IMR-90 (cell line): ENCODE data around the gene ZNF831. TPM values are rescaled to one million over a fixed set of nuclear protein-coding genes. Genes with fewer than 3 reads are reported as not detected.

ENCODE experiments used
- ATAC-seq: fragments of 200-7000 bp; cut with Tn5 transposase; 2 replicates; pipeline ENCODE4 v1.9.1; 2020; ENCODE audit warnings: low read depth, mild to moderate bottlenecking, moderate library complexity
- BruUV-seq: library from RNA; stranded (reverse); fragments of 400-500 nt; replicated peaks from 2 replicates; lab custom pipeline; 2021; lab: Mats Ljungman, UMichigan
- CTCF ChIA-PET: fragments of 300-600 bp; formaldehyde crosslinking; extraction: SDS; loops from one replicate; lab custom pipeline; 2021; ENCODE audit warnings: antibody characterized with exemption; lab: Yijun Ruan, JAX
- POLR2A ChIA-PET: fragments of 300-600 bp; sonication (Branson Sonifier 250); formaldehyde crosslinking; loops from one replicate; lab custom pipeline; 2022; ENCODE audit warnings: antibody characterized with exemption; ENCODE audit not compliant: unreplicated experiment; lab: Charles Lee
- DNase-seq: peaks from one replicate; pipeline ENCODE4 v3.0.0; 2013
- H2AFZ ChIP-seq: replicated peaks from 2 replicates; pipeline ENCODE3; 2013; ENCODE audit warnings: low read length, mild to moderate bottlenecking; ENCODE audit not compliant: poor library complexity
- H2AK5ac ChIP-seq: 2 replicates; pipeline ENCODE4 v1.6.1; 2013; ENCODE audit warnings: low read depth, low read length, inconsistent platforms
- H2AK9ac ChIP-seq: replicated peaks from 2 replicates; pipeline ENCODE3; 2013; ENCODE audit warnings: mild to moderate bottlenecking, low read depth, low read length, moderate library complexity; ENCODE audit not compliant: poor library complexity
- H2BK120ac ChIP-seq: 2 replicates; pipeline ENCODE4 v1.6.1; 2013; ENCODE audit warnings: low read depth, low read length, inconsistent platforms
- H2BK15ac ChIP-seq: 3 replicates; pipeline ENCODE4 v1.6.1; 2013; ENCODE audit warnings: low read depth, low read length, inconsistent platforms
- H2BK20ac ChIP-seq: 2 replicates; pipeline ENCODE4 v1.6.1; 2013; ENCODE audit warnings: low read depth, mild to moderate bottlenecking, inconsistent platforms, low read length, moderate library complexity
- H2BK5ac ChIP-seq: 2 replicates; pipeline ENCODE4 v1.6.1; 2013; ENCODE audit warnings: mild to moderate bottlenecking, low read depth, low read length, inconsistent platforms; ENCODE audit not compliant: poor library complexity, severe bottlenecking
- H3K14ac ChIP-seq: replicated peaks from 2 replicates; pipeline ENCODE4 v1.6.1; 2013; ENCODE audit warnings: low read depth, low read length, inconsistent platforms
- H3K18ac ChIP-seq: 2 replicates; pipeline ENCODE4 v1.6.1; 2013; ENCODE audit warnings: low read depth, low read length, control low read depth
- H3K23ac ChIP-seq: 2 replicates; pipeline ENCODE4 v1.6.1; 2013; ENCODE audit warnings: low read depth, low read length, inconsistent platforms
- H3K27ac ChIP-seq: 2 replicates; pipeline ENCODE4 v1.5.1; 2013; ENCODE audit warnings: mild to moderate bottlenecking, control low read depth, low read length; ENCODE audit not compliant: insufficient read depth
- H3K27me3 ChIP-seq: 2 replicates; pipeline ENCODE4 v1.6.1; 2013; ENCODE audit warnings: low read length; ENCODE audit not compliant: control insufficient read depth, insufficient read depth
- H3K36me3 ChIP-seq: 2 replicates; pipeline ENCODE4 v1.6.1; 2013; ENCODE audit warnings: low read length, mixed read lengths; ENCODE audit not compliant: control insufficient read depth, insufficient read depth
- H3K4ac ChIP-seq: 2 replicates; pipeline ENCODE4 v1.6.1; 2013; ENCODE audit warnings: low read depth, low read length, inconsistent platforms
- H3K4me1 ChIP-seq: 2 replicates; pipeline ENCODE4 v1.6.1; 2013; ENCODE audit warnings: low read length, mixed read lengths; ENCODE audit not compliant: control insufficient read depth, insufficient read depth
- H3K4me2 ChIP-seq: 2 replicates; pipeline ENCODE4 v1.6.1; 2013; ENCODE audit warnings: low read depth, mild to moderate bottlenecking, control low read depth, low read length, moderate library complexity
- H3K4me3 ChIP-seq: 2 replicates; pipeline ENCODE4 v1.5.1; 2013; ENCODE audit warnings: low read depth, mild to moderate bottlenecking, control low read depth, low read length, moderate library complexity; ENCODE audit not compliant: insufficient read depth
- H3K56ac ChIP-seq: 2 replicates; pipeline ENCODE4 v1.6.1; 2013; ENCODE audit warnings: low read length, inconsistent platforms; ENCODE audit not compliant: insufficient read depth; ENCODE audit errors: extremely low read depth
- H3K79me1 ChIP-seq, 2 experiments: 2 replicates each; pipeline ENCODE4 v1.6.1; 2013; ENCODE audit warnings: low read length in 2 of 2, inconsistent platforms in 1 of 2, low read depth in 1 of 2
- H3K9ac ChIP-seq: 2 replicates; pipeline ENCODE4 v1.6.1; 2013; ENCODE audit warnings: low read depth, low read length, control low read depth
- H3K9me1 ChIP-seq: 2 replicates; pipeline ENCODE4 v1.6.1; 2013; ENCODE audit warnings: low read length, inconsistent platforms; ENCODE audit not compliant: insufficient read depth
- H3K9me3 ChIP-seq: 2 replicates; pipeline ENCODE4 v1.6.1; 2013; ENCODE audit warnings: low read length; ENCODE audit not compliant: control insufficient read depth, insufficient read depth
- H4K20me1 ChIP-seq: 2 replicates; pipeline ENCODE4 v1.6.1; 2013; ENCODE audit warnings: low read length, inconsistent platforms; ENCODE audit not compliant: insufficient read depth
- H4K5ac ChIP-seq: 2 replicates; pipeline ENCODE4 v1.6.1; 2013; ENCODE audit warnings: mild to moderate bottlenecking, low read depth, low read length, control low read depth
- H4K8ac ChIP-seq, 2 experiments: 2 replicates each; pipeline ENCODE4 v1.6.1; 2013; ENCODE audit warnings: low read depth in 2 of 2, low read length in 2 of 2, control low read depth in 1 of 2, inconsistent platforms in 1 of 2
- H4K91ac ChIP-seq: 2 replicates; pipeline ENCODE4 v1.6.1; 2013; ENCODE audit warnings: low read depth, low read length, inconsistent platforms; ENCODE audit not compliant: insufficient read depth
- CHD1 ChIP-seq: IDR thresholded peaks from 2 replicates; pipeline ENCODE4 v1.6.1; 2012; ENCODE audit warnings: low read depth, low read length, improper control_type of control experiment
- MAFK ChIP-seq: IDR thresholded peaks from 2 replicates; pipeline ENCODE4 v1.6.1; 2012; ENCODE audit warnings: low read depth, low read length, improper control_type of control experiment
- RAD21 ChIP-seq: IDR thresholded peaks from 2 replicates; pipeline ENCODE4 v1.6.1; 2012; ENCODE audit warnings: low read length, improper control_type of control experiment
- RCOR1 ChIP-seq: IDR thresholded peaks from 2 replicates; pipeline ENCODE4 v1.6.1; 2012; ENCODE audit warnings: mild to moderate bottlenecking, low read length, improper control_type of control experiment; ENCODE audit not compliant: insufficient replicate concordance
- RFX5 ChIP-seq: IDR thresholded peaks from 2 replicates; pipeline ENCODE4 v1.8.0; 2012; ENCODE audit warnings: low read depth, mild to moderate bottlenecking, low read length, moderate library complexity
- WGBS, 2 experiments: methylation state at CpG; one replicate each; pipeline versions ENCODE4 v1.1.5 to v1.1.7; 2013; ENCODE audit warnings: missing lambda C conversion rate in 2 of 2; ENCODE audit not compliant: insufficient read length in 1 of 2; ENCODE audit errors: extremely low coverage in 2 of 2; 5-methylcytosine and 5-hydroxymethylcytosine counted together
- dilution Hi-C: fragments of 300-500 bp; cut with HindIII; formaldehyde crosslinking; loops from one replicate; pipeline ENCODE4 v1.14.3; 2018; ENCODE audit warnings: low sequenced_read_pairs; ENCODE audit not compliant: unreplicated experiment
- in situ Hi-C: fragments of 300-500 bp; cut with MboI; formaldehyde crosslinking; loops from 3 replicates; pipeline ENCODE4 v1.14.3; 2019; ENCODE audit warnings: low sequenced_read_pairs, inconsistent platforms, mixed read lengths
- intact Hi-C: fragments of 100-400 bp; cut with micrococcal nuclease; formaldehyde crosslinking; loops from 2 replicates; pipeline ENCODE4 v1.10.0; 2022
- polyA plus RNA-seq, 3 experiments: library from polyadenylated mRNA; depleted of rRNA; stranded (reverse); fragments of >200 nt; gene quantifications; 2 replicates each; pipeline ENCODE4 v1.2.3, GENCODE V29; 2012; ENCODE audit warnings: low replicate concordance in 1 of 3
- total RNA-seq: library from RNA; depleted of rRNA; stranded (reverse); fragments of >200 nt; gene quantifications from 2 replicates; pipeline ENCODE4 v1.2.3, GENCODE V29; 2012

ZNF831 gene
- total and polyA plus RNA-seq, 2 of the 4 experiments (the other 2 are of a cell fraction): not detected

DNA sequence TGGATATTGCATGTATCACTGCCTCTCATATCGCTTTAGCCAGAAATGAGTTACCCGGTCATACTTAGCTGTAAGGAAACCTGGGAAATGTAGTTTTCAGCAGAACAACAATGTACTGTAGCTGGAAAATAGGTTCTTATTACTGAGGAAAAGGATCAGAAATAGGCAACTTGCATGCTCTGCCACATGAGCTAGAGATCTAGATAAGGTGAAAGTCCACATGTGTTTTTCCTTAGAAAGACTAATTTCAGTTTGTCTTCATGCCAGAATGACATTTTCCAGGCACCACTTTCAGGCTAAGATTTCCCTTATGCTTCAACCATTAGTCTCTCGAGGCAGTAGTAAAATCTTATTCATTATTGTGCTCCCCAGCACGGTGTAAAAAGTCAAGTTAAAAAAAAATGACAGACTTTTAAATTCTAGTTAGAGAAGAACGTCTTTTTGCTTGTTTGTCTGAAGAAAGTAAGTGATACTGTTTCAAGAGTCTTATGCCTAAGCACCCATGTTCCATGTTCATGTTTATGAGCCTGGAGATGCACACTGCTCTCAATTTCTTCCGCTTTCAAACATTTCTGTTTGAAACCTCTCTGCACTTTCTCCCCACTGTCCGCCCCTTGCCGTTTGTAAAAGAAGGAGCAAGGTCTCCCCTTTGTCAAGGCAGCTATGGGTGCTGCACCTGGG lies 67.6 kb downstream of the ZNF831 start:
- no peak overlapping the region for H4K5ac ChIP-seq
- no peak overlapping the region for H4K91ac ChIP-seq
- H3K4me3 ChIP-seq: no peak overlapping the region
- H3K23ac ChIP-seq: no peak overlapping the region
- no peaks in the 10 kb centered on the region for H3K36me3 ChIP-seq
- POLR2A ChIA-PET: no interaction called here
- no peaks in the 10 kb centered on the region for H3K79me1 ChIP-seq
- no peak overlapping the region for H3K56ac ChIP-seq
- peaks cover 4% of the 10 kb centered on the region; the same call in 1 of the 2 replicates for H3K27me3 ChIP-seq
- no peak overlapping the region for H2AK5ac ChIP-seq
- no peak overlapping the region for H3K4me2 ChIP-seq
- BruUV-seq: no TSS peak
- no peak for ATAC-seq
- DNase-seq: no peak
- 93% methylated on average over 2 of the region's 8 CpGs; no CpG with 5 or more reads in 1 of the 2 experiments for WGBS, 2 experiments
- H2BK5ac ChIP-seq: no peak overlapping the region
- no peaks in the 10 kb centered on the region for H3K4me1 ChIP-seq
- H3K9ac ChIP-seq: no peak overlapping the region
- CTCF ChIA-PET: interaction anchor here (0.6 kb wide), 1 partner anchor 275 kb away, joined by 5 read pairs; no protein-coding TSS in a partner anchor
- H3K9me1 ChIP-seq: no peaks in the 10 kb centered on the region
- intact Hi-C loops (loop anchor here (1.0 kb wide), 1 partner anchor 42 kb away; no protein-coding TSS in a partner anchor), in situ Hi-C loops (no loop called here), dilution Hi-C loops (no loop called here)
- no peak overlapping the region for H3K27ac ChIP-seq
- H3K9me3 ChIP-seq: peaks cover 4% of the 10 kb centered on the region; the same call in 1 of the 2 replicates
- no peak overlapping the region for H3K4ac ChIP-seq
- no peaks in the 10 kb centered on the region for H4K20me1 ChIP-seq
- H2AFZ ChIP-seq: no peak overlapping the region
- no peak overlapping the region for H3K14ac ChIP-seq
- H2BK20ac ChIP-seq: no peak overlapping the region
- no peak overlapping the region for H3K18ac ChIP-seq
- no peak overlapping the region for H2AK9ac ChIP-seq
- H2BK120ac ChIP-seq: no peak overlapping the region
- no peak overlapping the region for H2BK15ac ChIP-seq
- H4K8ac ChIP-seq: no peak overlapping the region
- TF ChIP-seq RFX5: no peak
- no peak for TF ChIP-seq RCOR1
- TF ChIP-seq MAFK: no peak
- no peak for TF ChIP-seq RAD21
- TF ChIP-seq CHD1: no peak
